Stimulated activated CD8-positive, alpha-beta memory T cell treated with anti-CD3 and anti-CD28 coated beads, Interleukin-4, amount 100 ng/mL, for 1 hour (primary cell): ENCODE measurements around the gene LNPEP.
"Not testable (repeated sequence)": the region's sequence is repeated elsewhere in the genome, so short reads cannot be mapped to it uniquely, and the experiment has no call there.

ENCODE experiments used
- DNase-seq, 2 donors: peaks; one replicate each; pipeline ENCODE4 v3.0.0-alpha.2; 2020; ENCODE audit warnings: low read depth in 2 of 2, low spot score in 1 of 2

Gene LNPEP

GRCh38 chr5:96928931-96929708 lies 6.8 kb upstream of the LNPEP start:
- no peak for DNase-seq

DNA sequence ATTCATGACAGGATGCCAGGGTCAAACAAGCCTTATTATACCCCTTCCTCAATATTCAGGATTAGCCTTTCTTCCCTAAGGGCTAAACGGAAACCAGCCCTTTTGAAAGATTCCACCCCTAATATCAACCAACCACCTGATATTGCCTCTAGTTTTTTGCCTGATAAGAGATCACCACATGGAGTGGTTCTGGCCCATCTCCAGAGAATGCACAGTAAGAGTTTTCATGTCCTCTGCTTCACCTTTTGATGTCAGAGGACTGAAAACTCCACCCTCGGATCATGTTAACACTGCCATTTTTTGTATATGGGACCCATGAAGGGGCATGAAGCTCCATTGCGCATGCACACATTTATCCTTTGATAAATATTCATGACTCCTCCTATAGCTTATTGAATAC lies 5.8 kb upstream of the LNPEP start:
- DNase-seq: no peak

DNA sequence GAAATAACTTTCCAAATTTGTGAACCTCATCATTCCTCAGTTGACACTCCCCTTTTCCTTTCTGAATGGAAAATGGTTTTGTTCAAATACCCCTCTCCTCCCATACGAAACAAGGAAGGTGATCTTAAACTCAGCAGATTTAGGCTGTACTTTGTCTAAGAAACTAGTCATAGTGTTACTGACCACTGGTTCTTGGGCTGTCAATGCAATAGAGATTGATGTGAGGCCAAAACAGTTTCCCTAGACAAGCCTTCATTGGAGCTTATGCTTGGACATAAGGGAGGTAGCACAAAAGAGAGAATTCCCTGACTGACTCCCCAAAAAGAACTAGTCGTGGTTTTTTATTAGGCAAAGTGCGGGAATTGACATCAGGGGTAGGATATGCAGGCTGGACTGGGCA lies 5.3 kb upstream of the LNPEP start:
- no peak for DNase-seq

- not testable (repeated sequence) for DNase-seq
These were observed 4.8 kb upstream of the LNPEP start for GRCh38 chr5:96931037-96931436.

GRCh38 chr5:96931605-96932004 lies 4.3 kb upstream of the LNPEP start:
- DNase-seq: no peak

DNA sequence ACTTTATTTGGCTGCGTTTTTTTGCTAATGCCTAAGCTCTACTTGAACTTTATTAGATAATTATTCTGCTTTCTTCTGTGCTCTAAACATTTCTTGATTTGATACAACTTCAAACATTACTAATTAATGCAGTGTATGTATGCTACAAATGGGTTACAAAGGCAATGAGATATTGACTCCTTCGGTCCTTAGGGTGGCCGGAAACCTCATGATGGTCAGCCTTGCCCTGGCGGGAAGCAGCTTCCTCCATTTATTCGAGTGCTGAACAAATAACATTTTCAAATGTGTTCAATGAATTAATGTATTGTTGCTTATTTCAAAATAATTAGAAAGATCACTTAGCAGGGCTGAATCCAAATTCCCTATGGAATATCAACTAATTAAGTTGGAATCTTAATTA lies 3.9 kb upstream of the LNPEP start:
- DNase-seq: no peak

DNA sequence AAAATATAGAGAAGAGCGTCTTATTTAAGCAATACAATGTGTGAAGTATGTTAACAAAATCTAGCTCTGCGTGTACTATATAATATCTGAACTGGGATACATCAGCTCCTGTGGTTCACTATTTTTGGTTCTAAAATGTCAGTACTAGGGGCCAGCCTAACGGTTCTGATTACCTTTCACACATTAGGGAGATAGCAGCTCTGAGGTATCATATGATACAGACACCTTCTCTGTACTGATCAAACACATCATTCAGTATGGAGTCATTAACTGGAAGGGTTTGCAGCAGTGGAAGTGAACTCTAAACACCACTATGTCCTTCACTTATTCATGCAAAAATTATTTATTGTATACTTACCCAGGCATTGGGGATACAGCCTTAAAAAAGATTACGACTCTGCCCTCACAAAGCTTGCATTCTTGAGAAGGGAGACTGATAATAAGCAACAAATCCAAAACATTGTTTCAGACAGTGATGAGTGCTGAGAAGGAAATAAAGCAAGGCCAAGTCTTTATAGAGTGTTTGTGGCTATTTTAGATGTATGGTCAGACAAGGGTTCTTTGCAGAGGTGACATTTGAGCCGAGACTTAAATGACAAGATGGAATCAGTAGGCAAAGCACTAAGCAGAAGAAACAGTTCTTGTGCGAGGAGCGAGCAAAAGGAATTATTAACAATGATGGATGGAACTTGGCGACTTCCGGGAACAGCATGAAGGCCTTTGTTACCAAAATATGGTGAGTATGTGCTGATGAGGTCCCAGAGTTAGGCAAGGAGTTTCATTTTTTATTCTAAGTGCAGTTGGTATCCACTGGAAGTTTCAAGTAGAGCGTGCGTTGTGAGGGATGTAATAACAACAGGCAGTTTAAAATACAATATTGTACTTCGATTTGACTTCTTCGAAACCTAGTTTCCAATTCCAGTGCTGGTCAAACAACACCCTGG lies 1.8 kb upstream of the LNPEP start:
- no peak for DNase-seq

DNA sequence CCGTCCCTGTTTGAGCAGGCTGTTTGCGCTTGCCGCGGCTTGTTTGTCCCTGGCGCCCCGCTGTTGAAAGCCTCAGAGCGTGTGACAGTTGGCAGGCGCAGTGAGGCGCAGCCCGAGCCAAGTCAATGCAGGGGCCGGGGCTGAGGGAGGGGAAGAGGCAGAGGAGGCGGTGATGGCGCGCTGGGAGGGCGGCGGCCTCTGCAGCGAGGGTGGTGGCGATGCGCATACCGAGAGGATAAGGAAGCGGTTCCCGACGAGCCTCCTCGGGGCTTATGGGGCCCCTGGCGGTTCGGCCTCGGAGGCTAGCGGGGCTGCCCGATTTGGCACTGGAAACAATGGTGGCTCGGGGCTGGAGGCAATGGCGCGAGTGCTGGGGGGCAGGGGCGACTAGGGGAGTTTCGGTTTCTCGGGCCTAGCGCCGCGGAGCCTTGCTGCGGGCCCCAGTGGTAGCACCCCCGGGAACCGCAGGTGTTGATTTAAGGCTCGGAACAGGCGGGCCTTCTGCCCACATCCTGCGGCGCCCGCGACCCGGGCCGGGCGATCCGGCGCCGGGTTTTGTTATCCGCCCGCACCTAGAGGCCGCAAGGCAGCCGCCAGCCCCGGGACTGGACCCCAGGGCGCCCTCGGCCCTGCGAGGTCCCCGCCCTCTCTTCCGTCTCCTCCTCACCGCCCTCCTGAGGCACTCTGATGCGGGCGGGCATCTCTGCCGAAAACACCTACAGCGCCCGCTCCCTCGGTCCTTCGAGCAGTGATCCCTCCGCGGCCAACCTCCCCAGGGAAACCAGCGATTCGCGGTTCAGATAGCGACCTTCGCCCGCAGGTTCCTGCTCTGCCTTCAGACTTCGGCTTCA lies 947 bp upstream of the LNPEP start:
- DNase-seq: peak; percentile 73 to 84

DNA sequence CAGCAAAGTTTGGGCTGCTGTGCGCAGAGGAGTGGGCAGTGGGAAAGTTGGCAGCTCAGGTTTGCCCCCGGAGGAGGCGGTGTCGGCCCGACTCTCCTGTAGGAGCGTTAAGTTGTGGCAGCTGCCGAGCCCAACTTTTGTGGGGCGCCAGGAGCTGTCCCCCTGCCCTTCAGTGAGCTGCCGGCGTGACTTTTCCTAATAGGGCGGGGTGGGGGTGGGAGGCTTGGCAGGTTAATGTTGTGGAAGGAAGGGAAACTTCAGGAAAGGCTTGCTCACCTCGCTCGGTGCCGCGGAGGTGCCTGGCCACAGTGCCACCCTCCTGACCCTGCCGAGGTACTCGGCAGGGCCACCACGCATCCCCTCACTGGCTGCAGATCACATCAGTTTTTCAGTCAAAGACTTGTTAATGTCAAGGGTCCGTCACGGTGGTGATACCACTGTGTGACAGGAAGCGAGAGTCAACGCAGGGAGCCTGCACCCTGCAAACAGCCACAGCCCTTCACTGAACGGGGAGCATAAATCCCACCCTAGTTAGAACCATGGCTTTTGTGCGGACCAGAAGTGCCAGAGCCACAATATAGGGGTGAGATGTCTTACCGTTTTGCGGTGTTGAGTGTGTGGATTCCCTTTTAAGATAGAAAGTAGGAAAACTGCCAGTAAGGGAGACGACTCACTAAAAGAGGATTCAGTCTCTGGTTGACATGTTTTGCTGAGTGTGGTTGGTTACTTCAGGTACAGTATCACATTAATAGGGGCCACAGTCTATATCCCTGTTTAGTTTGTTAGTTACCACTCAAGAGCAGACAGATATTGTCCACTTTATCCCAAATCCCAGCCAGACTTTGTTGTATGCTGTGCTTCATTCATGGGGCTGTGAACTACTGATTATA lies 796 bp downstream of the LNPEP start:
- no peak for DNase-seq

- no peak for DNase-seq
These were observed 4.7 kb downstream of the LNPEP start for GRCh38 chr5:96940586-96940985.

- DNase-seq: no peak
These were observed 5.3 kb downstream of the LNPEP start for GRCh38 chr5:96941140-96941539.

GRCh38 chr5:96942078-96942477 lies 6.2 kb downstream of the LNPEP start:
- DNase-seq: no peak

DNA sequence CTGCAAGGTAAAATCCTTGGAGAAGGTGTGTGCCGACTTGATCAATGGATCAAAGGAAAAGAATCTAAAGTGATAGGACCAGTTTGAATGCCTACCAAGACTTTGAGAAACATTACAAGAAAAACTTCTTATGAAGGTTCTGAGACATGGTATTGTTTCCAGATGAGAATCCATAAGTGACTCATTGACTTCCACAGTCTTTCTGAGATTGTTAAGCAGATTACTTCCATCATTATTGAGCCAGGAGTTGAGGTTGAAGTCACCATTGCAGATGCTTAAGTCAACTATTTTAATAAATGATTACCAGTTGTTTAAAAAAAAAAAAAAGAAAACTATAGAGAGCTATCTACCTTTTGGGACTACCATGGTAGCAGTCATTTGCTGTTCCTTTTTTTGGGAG lies 7.0 kb downstream of the LNPEP start:
- DNase-seq: no peak

- no peak for DNase-seq
These were observed 7.9 kb downstream of the LNPEP start for GRCh38 chr5:96943799-96944198.

DNA sequence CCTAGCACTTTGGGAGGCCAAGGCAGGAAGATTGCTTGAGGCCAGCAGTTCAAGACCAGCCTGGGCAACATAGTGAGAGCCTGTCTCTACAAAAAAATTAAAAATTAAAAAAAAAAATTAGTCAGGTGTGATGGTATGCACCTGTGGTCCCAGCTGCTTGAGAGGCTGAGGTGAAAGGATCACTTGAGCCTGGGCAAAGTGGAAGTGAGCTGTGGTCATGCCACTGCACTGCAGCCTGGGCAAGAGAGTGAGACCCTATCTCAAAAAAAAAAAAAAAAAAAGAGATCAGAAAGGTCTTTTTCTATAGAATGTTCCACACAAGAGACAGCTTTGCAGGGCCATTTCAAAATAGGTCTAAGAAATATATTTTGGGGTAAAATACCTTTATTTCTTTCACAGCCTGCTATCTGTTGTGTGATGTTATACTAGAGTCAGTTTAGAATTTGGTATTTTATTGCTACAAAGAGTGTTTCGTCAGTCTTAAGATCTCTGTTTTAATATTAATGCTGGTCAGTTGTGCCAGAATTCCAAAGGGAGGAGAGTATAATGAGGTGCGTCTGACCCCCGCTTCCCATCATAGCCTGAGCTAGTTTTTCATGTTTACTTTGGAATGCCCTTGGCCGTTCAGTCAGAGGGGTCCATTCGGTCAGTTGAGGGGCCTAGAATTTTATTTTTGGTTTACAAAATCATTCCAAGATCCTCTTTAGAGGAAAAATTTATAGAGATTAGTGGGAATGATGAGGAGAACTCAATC lies 9.4 kb downstream of the LNPEP start:
- DNase-seq: no peak

- no peak for DNase-seq
These were observed 10.5 kb downstream of the LNPEP start for GRCh38 chr5:96946381-96946780.

DNA sequence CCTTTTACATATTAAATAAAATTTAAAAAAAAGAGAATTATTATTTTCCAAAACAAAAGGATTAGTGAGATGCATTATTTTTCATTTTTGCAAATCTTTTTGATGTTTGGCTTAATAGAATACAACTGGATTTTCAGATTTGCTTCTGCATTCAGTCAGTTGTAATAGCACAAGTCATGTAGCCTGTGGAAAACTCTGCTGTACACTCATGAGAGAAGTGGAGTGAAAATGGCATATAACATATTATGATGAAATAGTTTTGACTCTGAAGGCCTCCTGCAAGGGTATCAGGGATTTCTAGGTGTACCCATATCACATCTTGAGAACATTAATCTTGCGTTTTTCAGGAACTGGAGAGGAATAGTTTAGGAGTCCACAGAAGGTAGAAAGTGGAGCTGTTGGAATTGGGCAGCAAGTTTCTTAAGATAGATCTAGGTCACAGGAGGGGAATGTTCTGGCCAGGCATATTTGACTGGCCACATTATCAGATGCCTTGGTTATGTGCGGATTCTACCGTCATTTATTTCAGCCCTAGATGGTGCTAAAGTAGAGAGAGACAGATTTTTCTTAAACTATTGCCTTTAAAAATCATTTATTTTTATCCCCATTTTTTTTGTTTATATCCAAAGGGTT lies 16.4 kb downstream of the LNPEP start:
- DNase-seq: no peak

DNA sequence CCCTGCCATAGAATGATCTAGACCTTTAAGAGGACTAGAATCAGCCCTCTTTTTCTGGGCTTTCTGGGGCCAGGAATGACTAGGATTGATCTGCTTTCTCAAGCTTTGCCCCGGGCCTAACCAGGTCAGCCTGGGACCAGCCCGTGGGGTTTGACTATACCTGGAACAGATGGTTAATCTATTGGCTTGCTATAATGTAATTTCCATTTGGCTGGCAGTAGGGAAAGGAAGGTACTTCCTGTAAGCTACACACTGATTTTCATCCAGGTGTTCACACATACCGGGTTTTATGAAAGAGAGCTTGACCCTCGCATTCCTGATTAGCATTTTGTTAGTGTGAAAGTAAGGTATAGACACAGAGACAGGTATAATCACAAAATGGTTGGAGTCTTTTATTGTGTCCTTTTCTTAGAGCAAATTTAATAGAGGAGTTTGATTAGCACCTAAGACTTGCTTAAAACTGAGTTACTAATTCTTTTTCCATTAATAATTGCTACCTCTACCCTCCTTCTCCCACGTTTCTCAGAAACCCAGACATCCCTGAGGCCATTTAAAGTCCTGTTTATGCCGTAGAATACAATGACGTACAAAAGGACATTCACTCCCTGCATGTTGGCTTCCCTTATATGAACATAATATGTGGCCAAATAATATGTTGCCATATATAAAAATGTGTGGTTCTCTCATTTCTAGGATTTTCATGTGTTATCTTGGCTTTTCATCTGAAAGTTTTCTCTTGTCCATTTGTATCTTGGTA lies 17.3 kb downstream of the LNPEP start:
- no peak for DNase-seq
